HG02840 (cell line): ENCODE results near the gene MYO1D.

Source experiments
- ATAC-seq: cut with Tn5 transposase; IDR thresholded peaks from one replicate; pipeline ENCODE4 v1.9.1; 2021; ENCODE audit warnings: mild to moderate bottlenecking, moderate library complexity, moderate number of reproducible peaks; ENCODE audit not compliant: unreplicated experiment, low FRiP score

Gene MYO1D

DNA sequence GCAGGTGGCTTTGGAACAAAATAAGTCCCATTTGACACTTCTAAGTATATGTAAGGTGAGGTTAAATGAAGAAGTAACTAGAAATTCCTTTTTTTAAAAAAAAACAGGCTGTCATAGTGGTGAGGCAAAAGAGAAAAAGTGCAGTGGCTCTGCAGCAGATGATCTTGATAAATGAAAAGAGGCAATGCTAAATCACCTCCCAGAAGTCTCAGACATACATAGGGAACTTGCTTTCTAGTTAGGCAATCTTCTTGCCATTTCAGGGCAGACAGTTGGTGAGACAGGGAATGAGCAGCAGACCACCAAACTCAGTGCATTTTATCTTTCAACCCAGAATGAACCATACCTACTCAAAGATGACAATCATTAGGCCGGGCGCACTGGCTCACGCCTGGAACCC lies 90.8 kb downstream of the MYO1D start:
- no peak for ATAC-seq

DNA sequence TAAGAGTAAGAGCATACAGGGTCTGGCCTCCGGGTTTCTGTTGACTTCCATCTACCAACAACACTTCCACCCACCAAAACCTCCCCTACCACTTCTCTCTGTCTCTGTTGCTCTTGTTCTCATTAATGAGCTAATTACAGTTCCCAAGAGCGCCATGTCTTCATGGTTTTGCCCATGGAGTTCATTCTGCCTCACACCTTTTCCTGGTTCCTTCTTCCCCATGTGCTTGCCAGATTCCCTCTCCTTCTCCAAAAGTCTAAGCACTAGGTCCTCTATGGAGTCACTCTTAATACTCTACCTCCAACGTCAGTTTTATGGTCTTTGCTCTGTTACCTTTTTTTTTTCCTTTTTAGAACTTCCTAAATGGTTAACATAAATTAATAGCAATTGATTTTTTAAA lies 92.8 kb downstream of the MYO1D start:
- ATAC-seq = no peak

DNA sequence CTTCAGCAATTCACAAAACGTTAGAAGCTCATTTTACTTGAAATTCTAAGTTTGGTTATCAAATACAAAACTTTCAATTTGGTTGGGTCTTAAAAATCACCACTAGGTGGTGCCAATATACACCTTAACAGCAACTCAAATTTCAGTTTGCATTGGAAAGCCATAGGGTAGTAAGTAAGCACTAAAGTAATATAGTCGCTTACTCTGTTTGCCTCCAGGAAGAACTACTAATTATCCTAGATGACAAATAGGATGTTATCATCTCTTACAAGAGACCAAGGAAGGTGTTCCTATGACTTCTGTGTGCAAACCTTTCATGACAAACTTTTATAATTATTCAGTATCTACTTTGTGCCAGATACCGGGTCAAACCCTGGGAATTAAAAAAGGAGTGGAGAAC lies 93.3 kb downstream of the MYO1D start:
- no peak for ATAC-seq

DNA sequence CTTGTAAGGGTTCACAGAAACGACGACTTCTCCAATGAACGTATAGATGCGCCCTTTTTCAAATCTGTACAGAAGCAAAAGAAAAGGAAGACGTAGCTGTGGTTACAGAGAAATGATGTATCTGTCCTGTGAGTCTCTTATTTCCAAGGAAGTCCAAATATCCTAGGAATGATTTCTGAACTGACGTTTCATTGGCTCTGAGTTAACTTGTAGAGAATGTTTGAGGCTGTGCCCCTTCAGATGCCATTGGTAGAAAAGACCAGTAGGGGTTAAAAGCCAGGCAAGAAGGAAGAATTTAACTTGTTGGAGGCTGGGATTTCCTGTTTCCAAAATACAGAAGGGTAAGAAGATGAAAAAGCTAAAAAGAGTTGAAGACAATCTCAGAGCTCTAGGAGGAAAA lies 96.2 kb downstream of the MYO1D start:
- ATAC-seq = no peak

DNA sequence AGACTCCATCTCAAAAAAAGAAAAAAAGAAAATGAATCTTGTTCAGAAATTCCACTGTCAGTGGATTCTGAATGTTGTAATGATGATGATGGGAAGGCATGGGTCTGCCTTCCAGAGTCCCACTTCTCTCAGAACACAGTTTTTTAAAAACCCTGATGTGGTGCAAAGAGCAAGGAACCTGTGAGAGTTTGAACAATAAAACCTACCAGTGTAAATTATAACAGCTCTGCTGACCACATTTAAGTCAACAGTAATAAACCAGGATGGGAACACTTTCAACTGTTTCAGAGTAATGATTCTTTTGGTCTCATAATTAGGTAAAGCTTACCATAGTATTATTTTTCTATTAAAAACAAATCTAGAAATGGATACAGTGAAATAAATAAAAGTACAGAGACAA lies 99.0 kb downstream of the MYO1D start:
- ATAC-seq = no peak

GRCh38 chr17:32777436-32777835 lies 99.5 kb downstream of the MYO1D start:
- ATAC-seq = no peak

DNA sequence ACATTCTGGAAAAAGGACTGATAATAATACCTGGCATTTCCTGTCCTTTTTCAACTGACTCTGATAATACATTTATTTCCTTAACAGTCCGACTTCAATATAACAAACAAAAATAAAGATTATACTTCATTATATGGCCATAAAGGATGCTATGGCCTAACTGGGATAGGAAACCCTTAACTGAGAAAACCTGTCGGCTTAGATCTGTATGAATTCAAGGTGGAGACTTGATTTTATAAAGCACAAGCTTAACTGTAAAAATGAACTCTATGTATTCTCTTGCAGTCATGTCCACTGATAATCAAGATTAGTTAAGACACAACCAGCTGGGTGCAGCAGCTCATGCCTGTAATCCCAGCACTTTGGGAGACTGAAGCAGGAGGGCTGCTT lies 102.2 kb downstream of the MYO1D start:
- ATAC-seq = no peak

DNA sequence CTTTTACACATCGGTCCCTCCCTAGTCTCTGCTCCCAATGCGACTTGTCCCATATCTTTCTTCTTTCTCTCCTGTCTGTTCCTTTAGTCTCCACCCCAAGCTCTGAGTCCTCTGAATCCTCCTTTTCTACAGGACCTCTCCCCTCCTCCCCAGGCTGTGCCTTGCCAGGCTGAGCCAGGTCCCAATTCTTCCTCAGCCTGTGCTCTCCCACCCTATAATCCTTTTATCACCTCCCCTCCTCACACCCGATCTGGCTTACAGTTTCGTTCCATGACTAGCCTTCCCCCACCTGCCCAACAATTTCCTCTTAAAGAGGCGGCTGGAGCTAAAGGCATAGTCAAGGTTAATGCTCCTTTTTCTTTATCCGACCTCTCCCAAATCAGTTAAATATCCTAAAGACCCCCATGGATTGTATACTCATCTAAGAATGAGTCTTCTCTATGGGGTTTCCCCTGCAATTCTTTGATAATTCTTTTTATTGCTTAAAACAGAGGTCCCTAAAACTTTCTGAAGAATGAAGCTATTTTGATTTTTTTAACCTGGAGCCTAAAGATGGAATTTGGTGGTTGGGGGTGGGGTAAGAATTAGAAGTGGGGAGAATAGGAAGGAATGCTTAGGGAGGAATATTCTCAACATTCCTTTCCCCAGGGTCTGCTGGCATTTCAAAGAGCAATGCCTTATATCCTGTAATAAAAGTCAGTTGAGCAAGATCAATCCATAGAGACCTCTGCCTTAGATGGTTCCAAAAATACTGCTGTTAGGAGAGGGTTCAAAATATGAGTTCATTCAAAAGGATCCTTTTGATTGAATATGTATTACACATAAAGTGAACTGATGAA lies 102.8 kb downstream of the MYO1D start:
- no peak for ATAC-seq

GRCh38 chr17:32772453-32773025 lies 104.4 kb downstream of the MYO1D start:
- ATAC-seq = no peak

- no peak for ATAC-seq
Observed at GRCh38 chr17:32771396-32771795, 105.5 kb downstream of the MYO1D start.

GRCh38 chr17:32769846-32770245 lies 107.1 kb downstream of the MYO1D start:
- no peak for ATAC-seq

GRCh38 chr17:32763855-32764439 lies 113.0 kb downstream of the MYO1D start:
- ATAC-seq = no peak

DNA sequence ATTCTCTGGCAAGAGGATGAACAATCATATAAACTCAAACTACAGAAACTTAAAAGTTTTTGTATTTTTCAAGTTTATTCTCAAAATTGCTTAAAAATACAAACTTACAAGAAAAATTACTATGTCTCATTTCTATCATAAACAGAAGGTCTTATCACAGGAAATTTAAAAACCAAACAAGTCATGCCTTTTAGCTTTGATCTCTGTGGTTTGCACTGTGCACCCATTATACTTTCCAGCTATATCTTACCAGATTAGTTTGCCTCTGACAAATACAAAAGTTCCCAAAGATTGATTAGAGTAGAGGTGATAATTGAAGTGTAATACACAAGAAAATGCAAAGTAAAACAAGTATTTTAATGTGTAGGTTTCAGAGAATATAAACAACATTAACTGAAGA lies 117.4 kb downstream of the MYO1D start:
- ATAC-seq = no peak

DNA sequence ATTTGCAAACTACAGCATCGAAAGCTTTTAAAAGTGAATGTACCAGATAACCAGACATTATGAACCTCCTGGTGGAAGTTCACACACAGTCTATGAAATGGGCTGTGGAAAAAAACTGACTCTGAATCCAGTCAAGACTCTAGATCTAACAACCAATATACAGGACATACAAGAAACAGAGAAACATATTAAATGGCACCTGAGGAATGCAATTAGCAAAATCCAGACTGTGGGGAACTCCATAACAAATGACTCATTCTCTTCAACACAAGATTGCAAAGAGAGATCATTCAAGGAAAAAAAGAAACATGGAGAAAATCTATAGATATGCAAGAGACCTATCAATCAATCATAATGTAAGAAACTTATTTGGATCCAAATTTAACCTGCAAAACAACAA lies 119.0 kb downstream of the MYO1D start:
- ATAC-seq = no peak

- ATAC-seq = no peak
Observed at GRCh38 chr17:32756696-32757095, 120.2 kb downstream of the MYO1D start.

DNA sequence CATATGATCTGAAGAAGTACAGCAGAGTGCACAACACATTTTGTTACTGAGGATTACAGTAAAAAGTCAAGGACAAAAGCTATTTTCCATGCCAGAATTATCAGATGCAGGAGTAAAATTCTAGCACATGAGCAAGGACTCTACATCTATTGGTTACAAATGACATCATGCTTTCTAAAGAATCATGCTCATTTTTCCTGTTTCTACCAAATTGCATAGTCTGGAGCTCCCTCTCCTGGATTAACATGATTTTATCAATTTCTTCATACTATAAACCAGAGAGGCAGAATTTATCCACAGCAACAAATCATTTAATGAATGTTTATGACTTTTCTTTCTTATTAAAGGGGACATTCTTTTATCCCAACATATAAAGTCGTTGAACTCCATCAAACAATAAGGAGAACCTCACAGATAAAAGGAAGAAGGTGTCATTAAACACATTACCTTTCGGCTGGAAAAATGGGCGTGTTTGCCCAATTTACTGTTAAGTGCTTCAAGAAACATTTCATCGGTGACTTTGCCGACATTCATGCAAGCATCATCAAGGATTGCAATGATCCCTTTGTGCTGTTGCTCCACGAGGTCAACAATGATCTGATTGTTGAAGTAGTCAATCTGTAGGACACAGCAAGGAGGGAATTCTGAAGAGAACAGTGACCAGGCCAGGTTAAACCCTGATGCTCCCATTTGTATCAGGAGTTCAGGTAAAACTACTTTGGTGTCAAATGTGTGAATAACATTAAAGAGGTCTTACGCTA lies 121.7 kb downstream of the MYO1D start:
- no peak for ATAC-seq

- no peak for ATAC-seq
Observed at GRCh38 chr17:32752934-32753333, 124.0 kb downstream of the MYO1D start.

DNA sequence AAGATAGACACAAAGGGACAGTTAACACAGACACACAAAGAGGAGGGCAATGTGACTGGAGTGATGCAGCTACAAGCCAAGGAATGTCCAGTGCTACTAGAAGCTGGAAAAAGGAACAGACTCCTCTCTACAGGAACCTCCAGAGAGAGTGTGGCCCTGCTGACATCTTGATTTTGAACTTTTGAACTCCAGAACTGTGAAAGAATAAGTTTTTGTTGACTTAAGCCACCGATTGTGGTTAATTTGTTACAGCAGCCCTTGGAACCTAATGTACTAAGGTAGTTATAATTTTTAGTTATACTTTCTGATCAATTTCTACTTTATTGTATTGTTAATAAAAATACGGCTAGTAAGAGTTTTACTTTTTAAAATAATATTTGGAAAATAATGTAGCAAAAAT lies 129.1 kb downstream of the MYO1D start:
- no peak for ATAC-seq

GRCh38 chr17:32746698-32747097 lies 130.2 kb downstream of the MYO1D start:
- no peak for ATAC-seq

- ATAC-seq = no peak
Observed at GRCh38 chr17:32746280-32746679, 130.6 kb downstream of the MYO1D start.
